Forelimb muscle (tissue), 1 donor: ENCODE results near the gene IL11RA. TPM values are rescaled to one million over a fixed set of nuclear protein-coding genes. Genes with fewer than 3 reads are reported as not detected.

ENCODE experiments used
- DNase-seq: peaks from one replicate; pipeline ENCODE4 v3.0.0-alpha.2; 2013; ENCODE audit warnings: low read depth
- polyA plus RNA-seq: library from polyadenylated mRNA; unstranded; fragments of 120-200 nt; gene quantifications from one replicate; pipeline ENCODE4 v1.2.1, GENCODE V29; 2013; ENCODE audit not compliant: insufficient read length

The IL11RA gene
- polyA plus RNA-seq, 1 donor = 105 TPM

DNA sequence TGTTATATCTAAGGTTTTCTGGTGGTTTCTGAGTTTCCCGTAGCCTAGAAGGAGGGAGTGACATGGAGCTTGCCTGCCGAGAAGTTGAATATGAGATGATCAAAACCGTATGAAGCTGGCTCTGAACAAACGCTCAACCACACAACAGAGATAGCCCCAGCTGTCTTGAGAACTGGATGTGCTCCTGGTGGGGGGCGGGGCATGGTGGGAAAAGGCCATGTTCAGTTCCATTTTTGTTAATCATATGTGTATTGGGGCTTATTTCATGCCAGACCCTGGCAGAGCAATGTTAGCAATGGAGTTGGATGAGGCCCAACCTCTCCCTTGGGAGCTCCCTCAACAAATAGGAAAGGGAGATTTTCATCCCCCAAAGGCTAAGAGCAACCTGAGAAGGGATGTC is 34.2 kb downstream of the IL11RA start:
- no peak for DNase-seq

DNA sequence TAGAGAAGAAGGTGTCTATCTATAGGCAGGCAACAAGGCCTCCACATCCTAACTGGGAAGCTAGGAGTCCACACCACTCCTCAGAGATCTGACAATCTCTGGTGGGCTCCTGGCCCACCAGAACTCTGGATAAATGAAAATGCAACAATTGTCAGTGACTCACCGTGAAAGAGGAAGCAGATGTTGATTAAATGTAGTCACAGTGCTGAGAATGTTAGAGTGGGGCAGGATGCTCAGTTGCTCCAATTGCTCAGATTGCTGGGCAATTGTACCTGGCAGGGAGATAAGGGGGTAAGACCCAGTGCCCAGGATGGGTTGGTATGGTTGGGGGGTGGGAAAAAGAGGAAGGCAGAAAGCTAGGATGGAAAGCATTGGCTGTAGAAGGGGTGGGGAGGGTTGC is 34.7 kb downstream of the IL11RA start:
- no peak for DNase-seq

DNA sequence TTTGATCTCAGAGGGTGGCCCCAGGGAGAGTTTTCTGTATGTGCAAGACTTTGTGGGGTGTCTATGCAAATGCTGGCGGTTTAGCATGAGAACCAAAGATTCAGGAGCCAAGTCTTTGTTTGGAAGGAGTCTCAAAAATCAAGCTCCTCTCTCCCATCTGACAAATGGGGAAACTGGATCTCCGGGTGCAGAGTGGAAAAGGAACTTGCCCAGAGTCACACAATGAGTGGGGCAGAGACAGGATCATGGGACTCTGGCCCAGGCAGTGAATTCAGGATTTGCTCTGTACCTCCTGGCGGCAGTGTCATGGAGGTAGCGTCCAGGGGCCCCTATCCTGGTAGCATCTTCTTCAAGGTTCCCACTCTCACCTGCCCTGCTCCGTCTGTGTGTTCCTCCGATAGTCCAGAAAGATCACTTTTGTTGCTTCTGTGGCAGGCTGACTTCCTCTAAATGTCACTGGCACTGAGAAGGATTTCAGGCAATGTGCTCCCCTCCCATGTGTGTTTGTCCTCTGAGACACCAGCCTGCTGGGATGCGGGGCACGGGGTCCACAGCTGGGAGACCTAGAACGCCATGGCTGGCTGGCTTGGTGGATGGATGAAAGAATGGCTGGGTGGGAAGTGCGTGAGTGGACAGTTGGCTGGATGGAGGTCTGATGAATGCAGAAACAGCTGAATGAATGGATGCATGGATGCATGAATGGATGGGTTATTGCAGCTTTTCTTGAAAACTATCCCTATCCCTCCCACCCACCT is 35.5 kb downstream of the IL11RA start:
- no peak for DNase-seq

DNA sequence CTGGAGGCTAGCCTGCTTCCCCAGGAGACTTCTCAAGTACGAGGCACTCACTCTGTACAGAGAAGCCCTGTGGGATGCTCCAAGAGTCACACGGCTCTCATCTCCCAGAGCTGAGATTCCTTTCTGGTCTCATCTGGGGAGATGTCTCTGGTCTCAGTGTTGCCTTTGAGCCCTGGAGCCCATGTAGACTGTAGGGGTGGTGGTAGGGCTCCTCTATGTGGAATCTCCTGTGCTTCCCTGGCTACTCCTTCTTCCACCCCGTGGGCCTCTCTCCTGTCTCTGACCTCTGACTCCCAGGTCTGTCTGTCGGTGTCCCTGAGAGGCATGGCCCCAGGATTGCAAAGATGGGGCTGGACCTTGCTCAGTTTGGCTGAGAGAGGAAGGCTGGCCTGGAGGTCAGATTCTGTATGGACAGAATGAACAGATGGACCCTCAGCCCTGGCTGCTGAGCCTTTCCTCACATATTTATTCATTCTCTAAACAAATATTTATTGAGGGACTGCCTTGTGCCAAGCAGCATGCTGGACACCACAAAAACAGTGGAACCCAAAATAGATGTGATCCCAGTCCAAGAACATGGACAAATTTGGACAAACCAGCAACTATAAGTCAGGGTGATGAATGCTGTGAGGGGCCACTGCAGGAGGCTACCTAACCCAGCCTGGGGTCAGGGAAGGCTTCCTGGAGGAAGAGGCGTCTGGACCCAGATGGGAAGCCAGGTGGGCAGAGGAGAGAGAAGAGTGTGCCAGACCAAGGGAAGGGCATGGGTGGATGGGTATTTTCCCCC is 36.5 kb downstream of the IL11RA start:
- no peak for DNase-seq

DNA sequence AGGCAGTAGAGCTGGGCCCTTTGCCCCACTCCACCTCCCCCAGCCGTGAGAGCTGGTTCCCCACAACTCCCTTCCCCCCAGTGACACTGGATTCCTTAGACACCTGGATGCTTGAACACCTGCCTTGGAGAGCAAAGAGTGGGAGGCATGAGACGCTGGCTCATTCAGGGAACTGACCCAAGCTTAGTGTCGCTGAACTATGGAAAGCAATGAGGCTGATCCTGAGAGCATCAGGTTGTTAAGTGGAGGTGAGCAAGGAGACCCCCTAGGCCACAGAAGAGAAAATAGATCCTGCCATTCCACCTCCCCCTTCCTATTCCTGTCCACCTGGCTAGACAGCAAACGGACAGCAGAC is 37.1 kb downstream of the IL11RA start:
- DNase-seq = no peak

DNA sequence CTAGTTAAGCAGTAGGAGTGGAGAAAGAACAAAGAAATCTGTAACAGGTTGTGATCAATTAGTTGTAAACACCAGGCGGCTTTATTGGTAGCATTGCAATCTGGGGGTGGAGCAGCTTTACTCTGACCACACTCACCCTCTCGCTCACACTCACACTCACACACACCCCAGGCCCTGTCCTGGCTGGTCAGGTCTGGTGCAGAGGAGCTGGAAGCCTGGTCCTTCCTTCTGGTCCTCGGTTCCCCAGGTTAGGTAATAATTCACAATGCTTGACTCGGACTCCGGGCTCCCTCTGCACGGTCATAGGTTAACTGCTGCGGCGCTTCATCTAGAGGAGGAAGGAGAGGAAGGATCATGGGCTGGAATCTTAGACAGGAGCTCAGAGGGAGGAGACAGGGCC is 37.5 kb downstream of the IL11RA start:
- DNase-seq = no peak

DNA sequence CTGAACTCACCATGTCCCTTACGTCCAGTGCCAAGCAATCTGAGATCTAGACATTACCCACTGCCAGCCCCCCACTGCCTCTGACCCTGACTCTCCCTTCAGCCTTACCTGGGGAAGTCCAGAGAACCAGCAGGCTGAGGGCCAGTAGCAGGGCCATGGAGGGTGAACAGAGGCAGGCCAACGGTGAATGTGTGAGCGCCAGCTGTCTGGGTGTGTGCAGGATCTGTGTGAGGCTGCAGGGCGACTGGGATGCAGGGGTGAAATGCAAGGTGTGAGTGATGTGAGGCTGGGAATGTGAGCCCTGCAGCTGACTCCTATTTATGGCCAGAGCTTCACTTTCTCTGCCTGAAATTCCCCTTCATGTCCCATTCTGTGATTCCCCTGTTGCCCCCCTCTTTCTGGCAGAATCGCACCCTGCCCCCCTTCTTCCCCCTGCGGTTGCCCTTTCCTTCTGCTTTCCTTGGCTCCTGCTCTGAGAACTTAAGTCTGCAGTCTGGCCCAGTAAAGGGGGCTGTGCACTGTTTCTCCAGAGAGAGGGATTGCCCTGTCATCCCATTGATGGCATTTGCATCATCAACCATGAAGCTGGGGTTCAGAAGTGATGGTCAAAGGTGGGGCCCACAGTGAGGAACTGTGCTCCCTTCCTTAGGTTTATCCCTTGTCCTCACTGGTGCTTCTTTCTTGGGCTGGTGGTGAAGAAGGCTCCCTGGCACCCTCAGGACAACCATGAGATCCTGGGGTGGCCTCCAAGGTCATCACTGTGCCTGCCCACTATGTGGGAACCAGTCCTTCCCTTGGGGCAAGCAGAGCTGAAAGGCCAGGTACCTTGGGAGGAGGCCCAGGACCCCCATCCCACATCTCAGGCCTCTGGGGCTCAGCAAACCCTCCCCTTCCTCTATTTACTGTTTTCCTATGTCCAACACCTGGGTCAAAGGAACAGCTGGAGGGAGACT is 39.3 kb downstream of the IL11RA start, which contains the start of gene CCL19:
TSS of gene CCL19 (minus strand) at position 294 of the 953 bp plus-strand sequence. CDS start at position 157, 137 bp downstream.
- DNase-seq = no peak

DNA sequence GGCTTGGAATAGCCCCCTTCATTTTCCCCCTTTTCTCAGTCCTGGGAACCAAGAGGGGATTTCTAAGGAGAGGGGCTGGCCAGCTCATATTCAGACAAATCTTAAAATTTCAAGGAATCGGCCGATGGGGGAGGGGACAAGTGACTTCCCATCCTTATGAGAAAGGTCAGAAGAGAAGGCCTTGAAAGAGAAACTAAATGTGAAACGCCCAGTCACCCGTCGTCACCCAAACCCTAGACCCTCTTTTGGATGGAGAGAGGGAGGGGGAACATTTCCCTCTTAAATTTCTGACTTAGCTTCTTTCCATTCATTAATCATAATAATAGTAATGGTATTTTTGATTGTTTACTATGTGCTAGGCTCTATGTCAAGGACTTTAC is 39.9 kb downstream of the IL11RA start:
- no peak for DNase-seq

DNA sequence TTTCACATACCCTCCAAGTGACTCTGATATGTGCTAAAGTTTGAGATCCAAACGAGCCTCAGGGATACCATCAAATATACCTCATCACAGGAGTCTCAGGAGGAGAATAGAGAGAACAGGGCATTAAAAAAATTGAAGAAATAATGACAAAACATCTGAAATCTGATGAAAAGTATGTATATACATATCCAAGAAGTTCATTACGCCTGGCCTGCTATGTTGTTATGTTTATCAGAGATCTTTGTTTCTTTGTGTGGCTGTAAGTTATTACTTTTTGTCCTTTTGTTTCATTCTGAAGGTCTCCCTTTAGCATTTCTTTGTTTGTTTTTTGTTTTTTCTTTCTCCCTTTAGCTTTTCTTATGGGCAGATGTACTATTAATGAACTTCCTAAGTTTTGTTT is 41.6 kb downstream of the IL11RA start:
- no peak for DNase-seq

DNA sequence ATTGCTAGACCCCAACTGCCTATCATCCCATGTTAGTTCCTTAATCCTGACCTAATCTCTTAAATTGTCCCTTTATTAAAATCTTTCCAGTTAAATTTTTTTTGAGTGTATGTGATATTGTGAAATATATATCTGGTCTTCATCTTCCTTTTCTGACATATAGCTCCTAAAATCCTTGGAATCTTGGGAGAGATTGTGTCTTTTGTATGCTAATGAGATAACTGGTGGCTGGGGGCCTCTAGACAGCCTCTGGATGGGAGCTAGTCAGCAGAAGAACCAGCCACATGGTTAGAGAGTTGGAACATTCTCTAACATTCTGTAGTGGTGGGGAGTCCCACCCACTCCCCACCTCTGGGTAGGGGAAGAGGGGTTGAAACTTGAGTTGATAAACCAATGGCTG is 42.8 kb downstream of the IL11RA start:
- no peak for DNase-seq

DNA sequence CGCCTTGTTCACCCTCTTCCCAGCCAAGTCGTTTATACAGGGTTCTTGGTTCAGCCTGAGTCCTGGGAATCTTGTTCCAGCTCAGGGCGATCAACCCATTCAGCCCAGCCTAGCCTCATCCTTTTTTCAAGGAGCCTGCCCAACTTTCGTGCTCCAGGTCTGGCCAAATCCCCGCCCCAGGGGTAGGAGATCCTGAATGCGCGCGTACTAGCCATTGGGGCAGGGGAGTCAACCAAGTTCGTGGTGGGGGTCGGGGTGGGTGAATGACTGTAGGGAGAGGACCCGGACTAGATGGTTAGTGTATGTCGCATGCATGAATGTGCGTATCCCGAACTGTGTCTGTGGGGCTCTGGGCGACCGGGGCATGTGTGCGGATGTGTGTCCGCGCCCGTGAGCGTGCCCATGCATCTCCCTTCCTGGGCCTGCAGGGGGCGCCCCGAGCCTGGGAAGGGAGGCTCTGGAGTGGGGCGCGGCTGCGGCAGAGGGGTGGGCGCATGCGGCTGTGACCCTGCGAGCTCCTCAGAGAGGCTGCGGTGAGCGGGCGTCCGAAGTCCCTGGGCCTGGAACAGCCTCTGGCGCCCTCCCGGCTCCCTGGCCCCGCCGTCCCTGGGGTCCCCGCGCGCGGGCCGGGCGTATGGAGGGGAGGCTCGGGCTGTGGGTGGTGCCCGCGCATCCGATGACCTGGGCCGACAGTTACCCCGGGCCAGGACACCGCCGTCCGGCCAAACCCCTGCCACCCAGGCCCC is 49.2 kb downstream of the IL11RA start:
- DNase-seq = no peak

DNA sequence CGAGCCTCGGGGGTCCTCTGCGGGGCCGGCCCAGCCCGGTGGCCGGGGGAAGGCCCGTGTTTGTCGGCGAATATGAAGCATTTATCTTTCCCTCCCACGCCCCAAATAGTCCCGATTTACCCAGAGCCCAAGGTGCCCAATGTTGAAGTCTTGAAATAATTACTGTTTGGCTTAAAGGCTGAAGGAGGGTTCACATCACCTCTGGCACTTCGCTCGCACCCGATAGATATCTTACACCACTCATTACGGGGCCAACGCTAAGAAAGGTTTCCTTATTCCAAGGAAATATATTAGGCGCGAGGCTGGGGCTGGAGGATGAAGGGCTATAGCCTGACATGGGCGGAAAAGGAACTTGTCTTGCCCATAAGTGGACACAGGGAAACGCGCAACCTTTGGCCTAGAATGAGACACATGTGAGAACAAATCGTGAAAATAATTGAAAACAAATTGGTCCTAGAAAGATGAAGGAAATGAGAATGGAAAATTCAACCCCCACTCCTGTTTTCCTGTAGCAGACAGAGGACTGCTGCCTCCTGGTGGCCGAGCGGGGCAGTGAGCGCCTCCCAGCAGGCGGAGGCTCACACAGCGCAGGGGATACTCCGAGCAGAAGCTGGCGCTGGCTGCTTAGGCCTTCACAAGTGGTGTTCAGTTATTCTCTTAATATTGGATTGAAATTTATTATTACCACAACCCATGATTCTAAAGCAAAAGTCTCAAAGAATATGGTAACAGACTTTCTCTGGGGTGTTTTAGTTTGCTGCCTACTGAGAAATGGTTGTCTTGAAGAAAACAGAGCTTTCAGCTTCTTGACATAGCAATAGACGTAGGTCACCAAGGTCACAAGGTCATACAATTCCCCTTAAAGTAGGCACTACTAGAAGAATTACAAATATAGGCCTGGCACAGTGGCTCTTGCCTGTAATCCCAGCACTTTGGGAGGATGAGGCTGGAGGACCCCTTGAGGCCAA is 50.1 kb downstream of the IL11RA start:
- peak; percentile 60 for DNase-seq

DNA sequence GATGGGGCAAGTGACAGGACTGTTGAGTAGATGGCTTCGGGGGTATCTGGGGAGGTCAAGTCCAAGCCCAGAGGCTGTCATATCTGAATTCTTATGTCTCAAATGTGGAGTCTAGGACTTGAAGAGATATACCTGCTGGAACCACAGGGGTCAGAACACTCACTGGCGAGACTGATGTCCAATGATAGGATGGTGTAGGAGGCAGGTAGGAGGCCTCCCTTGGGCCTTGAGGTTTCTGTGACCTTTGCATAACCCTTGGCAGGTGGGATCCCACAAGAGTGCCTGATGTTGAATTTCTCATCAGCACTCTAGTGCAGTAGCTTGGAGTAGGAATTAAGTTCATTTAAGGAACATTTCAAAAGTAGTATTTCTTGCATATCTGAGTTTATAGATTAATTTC is 55.1 kb downstream of the IL11RA start:
- DNase-seq = no peak

DNA sequence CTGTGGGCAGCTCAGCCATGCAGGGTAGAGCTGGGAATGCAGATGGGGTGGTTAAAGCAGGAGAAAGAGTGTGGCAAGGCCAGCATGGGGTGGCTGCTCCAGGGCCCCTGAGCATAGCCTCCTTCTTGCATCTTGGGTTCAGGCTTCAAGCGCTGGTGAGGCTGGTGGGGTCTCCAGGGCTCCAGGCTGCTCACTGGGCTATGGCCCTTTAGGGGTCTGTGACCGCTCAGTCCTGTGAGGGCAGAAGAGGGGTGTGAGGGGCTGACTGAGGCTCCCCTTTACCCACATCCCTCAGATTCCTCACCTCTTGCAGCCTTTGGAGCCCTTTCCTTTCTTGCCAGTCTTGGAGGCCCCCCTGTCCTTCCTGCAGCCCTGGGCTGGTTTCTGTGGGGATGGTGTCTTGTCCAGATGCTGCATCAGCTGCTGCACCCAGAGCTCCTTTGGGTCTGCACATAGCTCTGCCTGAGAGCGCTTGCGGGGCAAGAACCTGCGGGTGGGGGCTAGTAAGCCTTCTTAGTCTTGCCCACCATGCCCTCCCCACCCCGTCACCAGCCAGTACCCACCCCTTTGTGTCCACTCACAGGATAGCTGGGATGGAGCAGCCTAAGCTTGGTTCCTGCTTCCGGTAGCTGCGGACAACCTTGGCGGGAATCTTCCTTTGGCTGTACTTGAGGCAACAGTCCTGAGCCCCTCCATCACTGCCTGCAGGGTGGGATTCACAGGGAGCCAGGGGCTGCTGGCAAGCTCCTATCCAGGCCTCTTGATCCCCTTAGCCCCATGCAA is 57.4 kb downstream of the IL11RA start:
- no peak for DNase-seq

DNA sequence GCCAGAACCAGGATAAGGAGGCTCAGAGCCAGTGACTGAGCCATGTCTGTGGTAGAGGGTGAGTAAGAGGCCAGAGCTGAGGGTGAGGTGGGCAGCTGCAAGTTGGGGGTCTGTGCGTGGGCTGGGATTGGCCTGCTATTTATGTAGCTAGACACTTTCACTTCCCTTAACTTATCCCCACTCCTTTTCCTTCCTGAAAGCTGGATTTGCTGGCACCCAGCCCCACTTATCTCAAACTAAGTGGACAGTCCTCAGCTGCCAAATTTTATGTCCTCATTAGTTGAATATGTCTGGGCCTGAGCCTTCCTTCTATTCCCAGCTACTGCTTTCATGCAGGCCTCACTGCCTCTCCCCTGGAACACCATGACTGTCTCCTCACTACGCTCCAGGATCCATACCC is 58.0 kb downstream of the IL11RA start, which contains the start of gene CCL21:
TSS of gene CCL21 (minus strand) at position 114 of the 400 bp plus-strand sequence. CDS start at position 44, 70 bp downstream.
- no peak for DNase-seq
